GM20000 (cell line): Measurements from ENCODE around the gene KLHL24.
"Not testable (repeated sequence)": the region's sequence is repeated elsewhere in the genome, so short reads cannot be mapped to it uniquely, and the experiment has no call there.

Experiments used
- DNase-seq: peaks from one replicate; pipeline ENCODE4 v3.0.0; 2012; ENCODE audit warnings: low spot score
- TF ChIP-seq, protein P1 (sequence below): IDR thresholded peaks from 2 replicates; pipeline ENCODE4 v1.5.1; 2012; ENCODE audit warnings: mild to moderate bottlenecking, control low read depth; ENCODE audit errors: extremely low read depth, missing control alignments

The KLHL24 gene

GRCh38 chr3:183653209-183654064 is 18.0 kb downstream of the KLHL24 start:
- TF ChIP-seq, protein P1, sequence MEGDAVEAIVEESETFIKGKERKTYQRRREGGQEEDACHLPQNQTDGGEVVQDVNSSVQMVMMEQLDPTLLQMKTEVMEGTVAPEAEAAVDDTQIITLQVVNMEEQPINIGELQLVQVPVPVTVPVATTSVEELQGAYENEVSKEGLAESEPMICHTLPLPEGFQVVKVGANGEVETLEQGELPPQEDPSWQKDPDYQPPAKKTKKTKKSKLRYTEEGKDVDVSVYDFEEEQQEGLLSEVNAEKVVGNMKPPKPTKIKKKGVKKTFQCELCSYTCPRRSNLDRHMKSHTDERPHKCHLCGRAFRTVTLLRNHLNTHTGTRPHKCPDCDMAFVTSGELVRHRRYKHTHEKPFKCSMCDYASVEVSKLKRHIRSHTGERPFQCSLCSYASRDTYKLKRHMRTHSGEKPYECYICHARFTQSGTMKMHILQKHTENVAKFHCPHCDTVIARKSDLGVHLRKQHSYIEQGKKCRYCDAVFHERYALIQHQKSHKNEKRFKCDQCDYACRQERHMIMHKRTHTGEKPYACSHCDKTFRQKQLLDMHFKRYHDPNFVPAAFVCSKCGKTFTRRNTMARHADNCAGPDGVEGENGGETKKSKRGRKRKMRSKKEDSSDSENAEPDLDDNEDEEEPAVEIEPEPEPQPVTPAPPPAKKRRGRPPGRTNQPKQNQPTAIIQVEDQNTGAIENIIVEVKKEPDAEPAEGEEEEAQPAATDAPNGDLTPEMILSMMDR, result no peak
- DNase-seq, result no peak

GRCh38 chr3:183654727-183655126 is 19.3 kb downstream of the KLHL24 start:
- TF ChIP-seq, protein P1, result no peak

DNA sequence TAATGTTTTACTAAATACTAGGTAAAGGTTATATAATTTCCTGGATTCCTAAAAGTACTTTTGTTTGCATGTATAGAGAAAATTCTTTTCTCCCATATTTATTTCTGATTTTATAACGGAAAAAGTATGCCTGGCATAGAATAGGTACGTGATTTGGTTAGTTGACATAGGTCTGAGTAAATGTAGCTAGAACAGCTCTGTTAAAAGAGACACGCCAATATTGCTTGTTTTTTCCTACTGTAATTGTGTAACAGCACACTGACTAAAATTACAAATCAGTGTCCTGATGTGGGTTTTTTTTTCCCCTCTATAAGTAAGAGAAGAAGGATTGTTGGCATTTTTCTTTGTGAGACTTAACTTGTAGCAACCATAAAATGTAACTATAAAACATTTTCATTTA is 26.7 kb downstream of the KLHL24 start:
- TF ChIP-seq, protein P1, result no peak
- no peak for DNase-seq

More at GRCh38 chr3:183654727-183655126, 19.3 kb downstream of the KLHL24 start:
- DNase-seq, result no peak

GRCh38 chr3:183664913-183665381 is 29.5 kb downstream of the KLHL24 start:
- TF ChIP-seq, protein P1, result no peak
- no peak for DNase-seq

GRCh38 chr3:183680061-183680460 is 44.6 kb downstream of the KLHL24 start:
- TF ChIP-seq, protein P1, result no peak
- DNase-seq, result no peak

- DNase-seq, result no peak
- TF ChIP-seq, protein P1, result no peak
Observed at GRCh38 chr3:183687705-183688104, 52.3 kb downstream of the KLHL24 start.

DNA sequence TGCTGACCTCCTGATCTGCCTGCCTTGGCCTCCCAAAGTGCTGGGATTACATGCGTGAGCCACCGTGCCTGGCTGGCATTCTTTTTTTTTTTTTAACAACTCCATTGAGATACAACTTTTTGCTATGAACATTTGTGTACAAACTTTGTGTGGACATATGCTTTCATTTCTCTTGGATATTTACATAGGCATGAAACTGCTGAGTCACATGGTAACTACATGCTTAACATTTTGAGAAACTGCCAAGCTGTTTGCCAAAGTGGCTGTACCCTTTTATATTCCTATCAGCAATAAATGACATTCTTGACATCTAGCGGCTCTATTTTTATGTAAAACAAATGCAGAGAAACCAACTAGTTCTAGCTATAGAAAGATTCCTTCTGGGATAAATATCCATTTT is 53.5 kb downstream of the KLHL24 start:
- TF ChIP-seq, protein P1, result no peak
- DNase-seq, result no peak

DNA sequence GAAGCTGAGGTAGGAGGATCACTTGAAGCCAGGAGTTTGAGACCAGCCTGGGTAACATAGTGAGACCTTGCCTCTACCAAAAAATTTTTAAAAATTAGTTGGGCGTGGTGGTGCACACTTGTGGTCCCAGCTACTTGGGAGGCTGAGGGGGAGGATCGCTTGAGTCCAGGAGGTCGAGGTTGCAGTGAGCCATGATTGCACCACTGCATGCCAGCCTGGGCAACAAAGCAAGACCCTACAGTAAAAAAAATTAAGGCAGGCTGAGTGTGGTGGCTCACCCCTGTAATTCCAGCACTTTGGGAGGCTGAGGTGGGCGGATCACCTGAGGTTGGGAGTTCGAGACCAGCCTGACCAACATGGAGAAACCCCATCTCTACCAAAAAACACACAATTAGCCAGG is 54.2 kb downstream of the KLHL24 start:
- not testable (repeated sequence) for DNase-seq
